Activated CD4-positive, alpha-beta T cell treated with anti-CD3 and anti-CD28 coated beads, Interleukin-2, amount 10 ng/mL, durations not matched to agents 24 days and 14 days (primary cell): Measurements from ENCODE around the gene MAP4K2. TPM values are rescaled to one million over a fixed set of nuclear protein-coding genes. Genes with fewer than 3 reads are reported as not detected.

Experiments used
- DNase-seq: peaks from one replicate; pipeline ENCODE4 v3.0.0; 2022
- H3K27ac Mint-ChIP-seq: one replicate; pipeline ENCODE4 v1.8.0; 2022; ENCODE audit warnings: mild to moderate bottlenecking, mixed read lengths
- H3K27me3 Mint-ChIP-seq: one replicate; pipeline ENCODE4 v1.8.0; 2022; ENCODE audit warnings: mixed read lengths
- H3K36me3 Mint-ChIP-seq: one replicate; pipeline ENCODE4 v1.8.0; 2022; ENCODE audit warnings: low read depth, mild to moderate bottlenecking, mixed read lengths
- H3K4me1 Mint-ChIP-seq: one replicate; pipeline ENCODE4 v1.8.0; 2021; ENCODE audit warnings: mixed read lengths
- H3K4me3 Mint-ChIP-seq: one replicate; pipeline ENCODE4 v1.8.0; 2022; ENCODE audit warnings: mild to moderate bottlenecking, moderate library complexity, mixed read lengths
- H3K9me3 Mint-ChIP-seq: one replicate; pipeline ENCODE4 v1.8.0; 2021; ENCODE audit warnings: mixed read lengths
- intact Hi-C: fragments of 100-400 bp; cut with micrococcal nuclease; formaldehyde crosslinking; loops from one replicate; pipeline ENCODE4 v1.15.1; 2023
- total RNA-seq: library from RNA; stranded (reverse); gene quantifications from 2 replicates; pipeline ENCODE4 v1.2.3, GENCODE V29; 2022

The MAP4K2 gene
- total RNA-seq, 1 donor from 2014 or later = 67.3 TPM

DNA sequence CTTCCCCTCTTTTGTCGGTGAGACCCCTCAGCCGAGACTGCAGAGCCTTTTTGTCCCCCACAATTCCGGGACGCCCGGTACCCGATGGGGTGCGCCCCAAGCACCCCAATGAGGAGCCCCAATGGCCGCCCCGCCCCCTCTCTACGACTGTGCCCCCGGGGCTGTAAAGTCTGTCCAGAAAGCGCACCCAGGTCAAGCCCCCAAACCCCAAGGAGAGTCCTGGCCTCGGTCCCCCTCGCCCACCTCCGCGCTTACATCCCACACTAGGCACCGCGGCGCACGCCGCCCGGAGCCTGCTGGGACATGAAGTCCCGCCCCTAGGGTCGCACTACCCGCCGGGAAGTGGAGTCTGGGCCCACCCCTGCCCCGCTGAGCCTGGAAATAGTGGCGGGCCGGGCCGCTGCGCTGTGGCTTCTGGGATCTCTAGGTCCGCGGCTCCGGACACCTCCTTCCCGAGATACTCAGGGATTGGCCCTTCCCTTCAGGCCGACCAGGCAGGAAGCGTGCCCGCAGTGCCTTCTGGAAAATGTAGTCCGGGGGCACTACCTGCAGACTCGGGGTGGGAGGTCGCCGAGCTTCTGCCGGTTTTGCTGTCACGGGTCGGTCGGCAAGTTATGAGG, 7.4 kb upstream of the MAP4K2 start, which contains the start of gene MEN1:
Gene MEN1, minus strand, starts transcription at position 281 of the 620 bp plus-strand sequence. CDS start 442 bp downstream, outside the sequence.
- H3K36me3 Mint-ChIP-seq = peaks cover 24% of the 10 kb centered on the region
- peak; percentile 94 for DNase-seq
- intact Hi-C loops = loop anchor here (2.0 kb wide), 2 partner anchors 32 to 66 kb away; partner anchors contain the start of genes RASGRP2 and SF1
- no peaks in the 10 kb centered on the region for H3K9me3 Mint-ChIP-seq
- H3K4me3 Mint-ChIP-seq = peak within 1 kb of the TSS; percentile 98
- no peaks in the 10 kb centered on the region for H3K27me3 Mint-ChIP-seq
- H3K27ac Mint-ChIP-seq = peak within 1 kb of the TSS; percentile 95
- peaks cover 18% of the 10 kb centered on the region for H3K4me1 Mint-ChIP-seq

DNA sequence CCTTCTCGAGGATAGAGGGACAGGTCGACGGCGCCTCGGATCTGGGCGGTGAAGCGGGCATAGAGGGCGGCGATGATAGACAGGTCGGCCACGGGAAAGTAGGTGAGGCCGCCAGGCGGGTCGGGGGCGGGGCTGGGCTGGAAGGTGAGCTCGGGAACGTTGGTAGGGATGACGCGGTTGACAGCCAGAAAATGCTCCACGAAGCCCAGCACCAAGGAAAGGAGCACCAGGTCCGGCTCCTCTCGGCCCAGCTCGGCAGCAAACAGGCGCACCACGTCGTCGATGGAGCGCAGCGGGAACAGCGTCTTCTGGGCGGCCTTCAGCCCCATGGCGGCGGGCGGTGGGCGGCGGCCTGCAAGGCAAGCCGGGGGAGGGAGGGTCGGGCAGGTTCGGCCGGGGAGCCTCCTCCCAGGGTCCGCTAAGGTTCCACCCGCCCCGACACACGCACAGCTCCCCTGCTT, 6.8 kb upstream of the MAP4K2 start:
- Mint-ChIP-seq H3K4me3 (peak overlapping the region; percentile 98), H3K4me1 (peaks cover 18% of the 10 kb centered on the region), H3K27me3 (no peaks in the 10 kb centered on the region), H3K9me3 (no peaks in the 10 kb centered on the region), H3K36me3 (peaks cover 24% of the 10 kb centered on the region), H3K27ac (peak overlapping the region; percentile 95)
- intact Hi-C loops = loop anchor here (2.0 kb wide), 2 partner anchors 31 to 65 kb away; partner anchors contain the start of genes RASGRP2 and SF1
- DNase-seq = no peak

GRCh38 chr11:64805481-64805880, 2.5 kb upstream of the MAP4K2 start:
- no peak for DNase-seq
- no peak overlapping the region for H3K4me3 Mint-ChIP-seq
- H3K9me3 Mint-ChIP-seq = no peaks in the 10 kb centered on the region
- H3K27me3 Mint-ChIP-seq = no peaks in the 10 kb centered on the region
- peaks cover 28% of the 10 kb centered on the region for H3K4me1 Mint-ChIP-seq
- H3K27ac Mint-ChIP-seq = no peak overlapping the region
- H3K36me3 Mint-ChIP-seq = peaks cover 24% of the 10 kb centered on the region
- intact Hi-C loops = no loop called here

- intact Hi-C loops = no loop called here
These were observed 1.6 kb upstream of the MAP4K2 start for GRCh38 chr11:64804346-64805210.

GRCh38 chr11:64803846-64804345, 882 bp upstream of the MAP4K2 start:
- intact Hi-C loops = no loop called here
- Mint-ChIP-seq H3K27me3 (no peaks in the 10 kb centered on the region), H3K9me3 (no peaks in the 10 kb centered on the region), H3K36me3 (peaks cover 25% of the 10 kb centered on the region), H3K4me3 (peak overlapping the region; percentile 90), H3K27ac (peak overlapping the region; percentile 87), H3K4me1 (peaks cover 16% of the 10 kb centered on the region)
- DNase-seq = no peak

More at GRCh38 chr11:64804346-64805210, 1.6 kb upstream of the MAP4K2 start:
- Mint-ChIP-seq H3K27ac (no peak overlapping the region), H3K36me3 (peaks cover 23% of the 10 kb centered on the region), H3K4me3 (peak overlapping the region; percentile 90), H3K9me3 (no peaks in the 10 kb centered on the region), H3K27me3 (no peaks in the 10 kb centered on the region), H3K4me1 (peaks cover 21% of the 10 kb centered on the region)
- DNase-seq = no peak

DNA sequence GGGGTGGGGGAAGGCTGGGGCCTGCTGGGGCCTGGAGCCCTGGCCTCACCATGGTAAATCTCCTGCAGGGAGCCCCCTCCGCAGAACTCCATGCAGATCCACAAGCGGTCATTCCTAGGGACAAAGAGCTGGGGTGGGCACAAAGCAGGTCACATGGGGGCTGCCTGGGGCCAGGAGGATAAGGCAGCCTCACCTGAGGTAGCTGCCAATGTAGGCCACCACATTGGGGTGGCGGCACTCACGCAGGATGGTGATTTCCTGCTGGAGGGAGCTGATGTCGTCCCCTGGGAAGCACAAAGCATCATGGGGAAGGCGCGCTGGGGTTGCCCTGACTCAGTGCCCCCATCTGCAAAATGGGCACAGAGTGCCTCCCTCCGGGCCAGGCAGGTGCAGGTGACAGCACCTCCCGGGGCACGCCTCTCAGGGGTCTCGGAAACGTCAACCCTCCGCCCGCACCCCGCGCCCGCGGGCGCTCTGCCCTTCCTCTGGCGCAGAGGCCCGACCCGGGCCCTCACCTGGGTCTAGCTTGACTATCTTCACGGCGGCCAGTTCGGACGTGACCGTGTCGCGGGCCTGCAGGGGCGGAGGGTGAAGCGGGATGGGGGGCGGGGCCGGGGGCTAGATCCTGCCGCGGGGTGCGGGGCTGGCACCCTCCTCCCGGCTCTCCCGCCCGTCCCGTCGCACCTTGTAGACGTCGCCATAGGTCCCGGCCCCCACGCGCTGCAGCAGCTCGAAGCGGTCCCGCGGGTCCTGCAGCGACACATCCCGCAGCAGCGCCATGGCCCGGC, 450 bp downstream of the MAP4K2 start:
- H3K27me3 Mint-ChIP-seq = no peaks in the 10 kb centered on the region
- peak overlapping the region; percentile 84 for H3K4me3 Mint-ChIP-seq
- peaks cover 16% of the 10 kb centered on the region for H3K4me1 Mint-ChIP-seq
- H3K9me3 Mint-ChIP-seq = no peaks in the 10 kb centered on the region
- DNase-seq = no peak
- H3K36me3 Mint-ChIP-seq = peaks cover 25% of the 10 kb centered on the region
- peak overlapping the region; percentile 77 for H3K27ac Mint-ChIP-seq
- intact Hi-C loops = no loop called here

- intact Hi-C loops = no loop called here
- no peaks in the 10 kb centered on the region for H3K27me3 Mint-ChIP-seq
- H3K9me3 Mint-ChIP-seq = no peaks in the 10 kb centered on the region
These were observed 1.2 kb downstream of the MAP4K2 start for GRCh38 chr11:64801561-64802369.

DNA sequence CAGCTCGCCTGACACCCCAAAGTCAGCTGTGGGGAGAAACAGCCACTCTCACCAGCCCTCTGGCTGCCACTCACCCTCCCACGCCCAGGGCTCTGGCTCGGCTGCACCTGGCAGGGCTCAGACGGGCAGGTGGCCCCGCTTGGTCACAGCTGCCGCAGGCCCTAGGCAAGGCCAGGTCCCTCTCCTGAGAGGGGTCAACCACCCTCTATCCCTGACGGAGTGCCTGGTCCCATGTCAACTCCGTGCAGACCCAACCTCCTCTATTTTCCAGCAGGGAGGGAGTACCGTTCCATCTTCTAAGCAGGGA, 1.9 kb downstream of the MAP4K2 start:
- Mint-ChIP-seq H3K27me3 (no peaks in the 10 kb centered on the region), H3K27ac (peak overlapping the region; percentile 77), H3K9me3 (no peaks in the 10 kb centered on the region), H3K36me3 (peaks cover 20% of the 10 kb centered on the region), H3K4me3 (peak overlapping the region; percentile 84), H3K4me1 (peaks cover 13% of the 10 kb centered on the region)
- intact Hi-C loops = no loop called here
- no peak for DNase-seq

More at GRCh38 chr11:64801561-64802369, 1.2 kb downstream of the MAP4K2 start:
- Mint-ChIP-seq H3K27ac (peak overlapping the region; percentile 77), H3K4me3 (peak overlapping the region; percentile 84), H3K4me1 (peaks cover 13% of the 10 kb centered on the region), H3K36me3 (peaks cover 19% of the 10 kb centered on the region)
- peak; percentile 66 for DNase-seq

GRCh38 chr11:64800303-64801157, 2.5 kb downstream of the MAP4K2 start:
- intact Hi-C loops = no loop called here
- H3K9me3 Mint-ChIP-seq = no peaks in the 10 kb centered on the region
- no peak for DNase-seq
- peaks cover 21% of the 10 kb centered on the region for H3K36me3 Mint-ChIP-seq
- no peaks in the 10 kb centered on the region for H3K27me3 Mint-ChIP-seq
- peaks cover 13% of the 10 kb centered on the region for H3K4me1 Mint-ChIP-seq
- no peak overlapping the region for H3K27ac Mint-ChIP-seq
- H3K4me3 Mint-ChIP-seq = peak overlapping the region; percentile 84

DNA sequence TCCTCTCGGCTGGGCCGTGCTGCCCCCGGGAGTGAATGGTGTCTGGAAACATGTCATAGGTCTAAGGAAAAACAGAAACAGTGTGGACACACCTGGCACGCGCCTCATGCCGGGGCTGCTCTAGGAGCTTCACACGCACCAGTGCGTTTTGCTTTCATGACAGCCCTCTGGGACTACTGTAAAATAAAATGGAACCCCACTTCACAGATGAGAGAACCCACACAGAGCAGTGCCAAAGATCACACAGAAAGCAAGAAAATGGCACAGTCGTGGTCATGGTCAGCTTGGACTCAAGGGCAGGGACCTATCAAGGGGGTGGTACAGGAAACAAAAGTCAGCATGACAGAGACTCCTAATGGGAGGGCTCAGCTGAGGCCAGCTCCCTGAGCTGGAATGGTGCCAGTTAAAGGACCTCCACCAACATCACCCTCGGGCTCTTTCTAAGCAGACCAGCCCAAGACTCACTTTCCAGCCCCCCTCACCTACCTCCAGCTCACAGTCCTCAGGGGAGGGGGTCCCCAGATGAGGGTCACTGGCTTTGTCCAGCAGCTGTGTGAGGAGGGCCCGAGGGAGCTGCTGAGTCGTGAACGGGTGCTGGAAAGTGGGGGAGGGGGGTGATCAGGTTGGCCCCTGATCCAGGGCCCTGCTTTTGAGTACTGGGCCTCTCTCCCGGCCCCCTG, 3.3 kb downstream of the MAP4K2 start:
- intact Hi-C loops = no loop called here
- no peak overlapping the region for H3K4me3 Mint-ChIP-seq
- H3K4me1 Mint-ChIP-seq = peaks cover 16% of the 10 kb centered on the region
- no peak overlapping the region for H3K27ac Mint-ChIP-seq
- no peaks in the 10 kb centered on the region for H3K9me3 Mint-ChIP-seq
- H3K27me3 Mint-ChIP-seq = no peaks in the 10 kb centered on the region
- DNase-seq = no peak
- peaks cover 20% of the 10 kb centered on the region for H3K36me3 Mint-ChIP-seq

GRCh38 chr11:64799256-64799622, 3.8 kb downstream of the MAP4K2 start:
- Mint-ChIP-seq H3K4me3 (no peak overlapping the region), H3K27me3 (no peaks in the 10 kb centered on the region), H3K4me1 (peaks cover 20% of the 10 kb centered on the region), H3K27ac (no peak overlapping the region), H3K9me3 (no peaks in the 10 kb centered on the region), H3K36me3 (peaks cover 22% of the 10 kb centered on the region)
- no peak for DNase-seq
- intact Hi-C loops = no loop called here
